Measurements from ENCODE around the gene ADGRG1.
"Not testable (repeated sequence)": the region's sequence is repeated elsewhere in the genome, so short reads cannot be mapped to it uniquely, and the experiment has no call there.

Gene ADGRG1

DNA sequence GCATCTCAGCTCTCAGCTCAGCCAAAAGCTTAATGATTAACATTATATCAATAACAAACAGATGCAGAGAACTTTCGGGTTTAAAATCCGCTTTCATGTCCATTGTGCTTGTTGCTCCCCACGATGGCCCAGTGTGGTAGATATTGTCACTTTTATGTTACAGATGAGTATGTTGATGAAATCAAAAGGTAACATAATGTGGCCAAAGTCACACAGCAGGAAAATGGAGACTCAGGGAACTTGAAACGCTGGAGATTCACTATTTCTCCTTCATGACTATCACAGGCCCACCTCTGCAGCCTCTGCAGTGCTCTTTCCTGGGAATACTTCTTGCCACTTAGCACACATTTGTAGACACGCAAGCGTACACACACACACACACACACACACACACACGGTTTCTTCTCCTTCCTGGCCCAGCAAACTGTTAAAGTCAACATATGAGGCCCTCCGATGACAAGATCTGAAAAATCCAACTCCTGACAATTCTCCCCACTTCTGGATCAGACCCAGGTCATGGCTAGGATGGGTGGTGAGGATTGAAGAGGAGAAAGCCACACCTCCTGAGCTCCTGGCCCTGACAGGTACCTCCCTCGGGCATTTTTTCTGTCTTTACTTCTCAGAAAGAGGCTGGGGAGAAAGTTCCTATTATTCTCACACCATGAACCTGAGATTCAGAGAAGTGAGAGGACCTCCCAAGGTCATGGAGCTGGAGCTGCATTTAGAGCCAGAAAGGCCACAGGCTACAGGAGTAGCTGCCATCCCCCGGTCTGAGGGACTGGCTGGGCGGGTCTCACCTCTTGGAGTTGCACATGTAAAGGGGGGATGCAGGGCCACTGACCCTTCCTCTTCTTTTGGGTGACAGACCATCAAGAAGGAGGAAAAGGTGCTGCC, 75.8 kb downstream of the ADGRG1 start:
- no peak for DNase-seq

DNA sequence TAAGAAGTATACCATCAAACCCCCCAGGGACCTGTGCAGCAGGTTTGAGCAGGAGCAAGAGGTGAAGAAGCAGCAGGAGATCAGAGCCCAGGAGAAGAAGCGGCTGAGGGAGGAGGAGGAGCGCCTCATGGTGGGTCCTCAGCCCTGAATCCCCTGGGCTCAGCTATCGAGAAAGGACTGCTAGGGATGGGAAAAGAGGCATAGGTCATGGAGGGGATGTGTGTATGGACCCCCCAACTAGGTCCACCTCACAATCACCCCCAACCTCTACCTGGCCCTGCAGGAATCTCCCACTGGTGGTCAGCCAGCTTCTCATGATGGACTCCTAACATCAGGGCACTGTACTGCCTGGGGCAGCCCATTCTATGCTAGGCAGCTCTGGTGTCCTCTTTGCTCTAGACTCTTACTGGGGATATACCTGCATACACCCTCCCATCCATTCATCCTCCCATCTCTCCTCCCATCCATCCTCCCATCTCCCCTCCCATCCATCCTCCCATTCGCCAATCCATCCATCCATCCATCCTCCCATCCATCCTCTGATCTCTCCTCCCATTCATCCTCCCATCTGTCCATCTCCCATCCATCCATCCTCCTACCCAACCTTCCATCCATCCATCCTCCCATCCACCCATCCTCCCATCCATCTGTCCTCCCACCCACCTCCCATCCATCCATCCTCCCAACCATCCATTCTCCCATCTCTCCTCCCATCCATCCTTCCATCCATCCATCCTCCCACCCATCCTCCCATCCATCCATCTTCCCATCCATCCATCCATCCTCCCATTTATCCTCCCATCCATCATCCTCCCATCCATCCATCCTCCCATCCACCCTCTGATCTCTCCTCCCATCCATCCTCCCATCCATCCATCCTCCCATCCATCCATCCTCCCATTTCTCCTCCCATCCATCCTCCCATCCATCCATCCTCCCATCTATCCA, 76.7 kb downstream of the ADGRG1 start:
- DNase-seq, result no peak

DNA sequence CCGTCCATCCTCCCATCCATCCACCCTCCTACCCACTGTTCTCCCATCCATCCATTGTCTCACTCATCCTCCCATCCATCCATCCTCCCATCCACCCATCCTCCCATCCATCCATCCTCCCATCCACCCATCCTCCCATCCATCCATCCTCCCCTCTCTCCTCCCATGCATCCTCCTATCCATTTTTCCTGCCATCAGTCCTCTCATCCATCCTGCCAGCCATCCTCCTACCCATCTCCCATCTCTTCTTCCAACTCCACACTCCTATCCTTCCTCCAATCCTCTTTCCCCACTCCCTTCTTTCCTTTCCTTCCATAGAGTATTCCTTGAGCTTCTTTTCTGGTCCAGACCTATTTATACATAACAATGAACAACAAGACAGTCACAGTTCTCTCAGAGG, 78.3 kb downstream of the ADGRG1 start:
- no peak for DNase-seq

DNA sequence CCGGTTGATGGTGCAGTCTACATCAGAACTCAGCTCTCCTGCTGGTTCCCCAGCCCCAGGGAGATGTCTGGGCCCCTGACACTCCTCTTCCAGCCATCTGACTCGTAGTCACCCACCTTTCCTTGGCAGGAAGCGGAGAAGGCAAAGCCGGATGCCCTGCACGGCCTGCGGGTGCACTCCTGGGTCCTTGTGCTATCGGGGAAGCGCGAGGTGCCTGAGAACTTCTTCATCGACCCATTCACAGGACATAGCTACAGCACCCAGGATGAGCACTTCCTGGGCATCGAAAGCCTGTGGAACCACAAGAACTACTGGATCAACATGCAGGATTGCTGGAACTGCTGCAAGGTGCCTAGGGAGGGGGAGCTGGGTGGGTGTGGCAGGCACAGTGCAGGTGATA, 78.9 kb downstream of the ADGRG1 start:
- DNase-seq, result no peak

DNA sequence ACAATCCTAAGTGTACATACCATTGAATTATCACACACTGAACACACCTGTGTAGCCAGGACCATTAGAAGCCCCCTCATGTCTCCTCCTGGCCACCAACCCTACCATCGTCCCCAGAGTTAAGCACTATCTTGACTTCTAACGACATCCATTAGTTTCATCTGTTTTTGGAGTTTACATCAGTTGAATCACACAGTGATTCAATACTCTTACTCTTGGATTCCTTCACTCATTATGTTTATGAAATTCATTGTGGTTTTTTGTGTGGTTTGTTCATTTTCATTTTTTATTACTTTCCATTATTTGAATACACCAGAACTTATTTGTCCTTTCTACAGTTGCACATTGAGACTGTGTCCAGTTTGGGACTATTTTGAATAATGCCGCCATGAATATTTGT, 79.7 kb downstream of the ADGRG1 start:
- no peak for DNase-seq

DNA sequence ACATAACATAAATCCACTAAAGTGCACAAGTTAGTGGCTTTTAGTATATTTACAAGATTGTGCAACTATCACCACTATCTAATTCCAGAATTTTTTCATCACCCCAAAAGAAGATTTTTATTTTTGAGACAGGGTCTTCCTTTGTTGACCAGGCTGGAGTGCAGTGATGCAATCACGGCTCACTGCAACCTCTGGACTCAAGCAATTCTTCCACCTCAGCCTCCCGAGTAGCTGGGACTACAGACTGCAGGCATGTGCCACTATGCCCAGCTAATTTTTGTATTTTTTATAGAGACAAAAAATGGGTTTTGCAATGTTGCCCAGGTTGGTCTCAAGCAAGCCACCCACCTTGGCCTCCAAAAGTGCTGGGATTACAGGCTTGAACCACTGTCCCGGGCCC, 81.2 kb downstream of the ADGRG1 start:
- no peak for DNase-seq

DNA sequence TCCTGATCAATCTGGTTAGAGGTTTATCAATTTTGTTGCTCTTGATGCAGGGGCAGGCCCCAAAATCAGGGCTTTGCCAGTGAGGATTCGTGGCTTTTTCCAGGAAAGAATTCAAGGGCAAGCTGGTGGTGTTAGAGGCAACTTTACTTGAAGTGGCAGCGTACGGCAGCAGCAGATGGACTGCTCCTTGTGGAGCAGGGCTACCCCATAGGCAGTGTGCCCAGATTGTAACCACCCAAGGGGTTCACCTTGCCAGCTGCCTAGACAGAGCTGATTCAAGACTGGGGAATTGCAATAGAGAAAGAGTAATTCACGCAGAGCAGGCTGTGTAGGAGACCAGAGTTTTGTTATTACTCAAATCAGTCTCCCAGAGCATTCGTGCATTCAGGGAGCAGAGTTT, 82.9 kb downstream of the ADGRG1 start:
- DNase-seq, result no peak

DNA sequence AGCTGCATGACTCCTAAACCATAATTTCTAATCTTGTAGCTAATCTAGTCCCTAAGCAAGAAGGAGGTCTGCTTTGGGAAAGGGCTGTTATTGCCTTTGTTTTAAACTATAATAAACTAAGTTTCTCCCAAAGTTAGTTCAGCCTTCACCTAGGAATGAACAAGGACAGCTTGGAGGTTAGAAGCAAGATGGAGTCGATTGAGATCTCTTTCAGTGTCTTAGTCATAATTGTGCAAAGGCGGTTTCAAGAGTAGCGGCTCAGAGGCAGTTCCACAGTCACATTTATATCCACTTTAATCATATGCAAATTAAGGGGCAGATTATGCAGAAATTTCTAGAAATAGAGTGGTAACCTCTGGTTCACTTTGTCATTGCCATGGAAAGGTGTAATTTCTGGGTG, 83.6 kb downstream of the ADGRG1 start:
- DNase-seq, result no peak

DNA sequence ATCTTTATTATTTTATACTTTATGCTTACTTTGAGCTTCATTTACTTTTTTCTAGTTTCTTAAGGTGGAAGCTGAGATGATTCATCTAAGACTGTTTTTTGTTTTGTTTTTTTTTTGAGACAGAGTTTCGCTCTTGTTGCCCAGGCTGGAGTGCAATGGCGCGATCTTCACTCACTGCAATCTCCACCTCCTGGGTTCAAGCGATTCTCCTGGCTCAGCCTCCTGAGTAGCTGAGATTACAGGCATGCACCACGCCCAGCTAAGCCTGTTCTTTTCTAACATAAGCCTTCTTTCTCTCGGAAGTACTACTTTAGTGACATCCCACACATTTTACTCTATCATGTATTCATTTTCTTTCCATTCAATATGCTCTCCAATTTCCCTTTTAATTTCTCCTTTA, 84.1 kb downstream of the ADGRG1 start:
- not testable (repeated sequence) for DNase-seq

DNA sequence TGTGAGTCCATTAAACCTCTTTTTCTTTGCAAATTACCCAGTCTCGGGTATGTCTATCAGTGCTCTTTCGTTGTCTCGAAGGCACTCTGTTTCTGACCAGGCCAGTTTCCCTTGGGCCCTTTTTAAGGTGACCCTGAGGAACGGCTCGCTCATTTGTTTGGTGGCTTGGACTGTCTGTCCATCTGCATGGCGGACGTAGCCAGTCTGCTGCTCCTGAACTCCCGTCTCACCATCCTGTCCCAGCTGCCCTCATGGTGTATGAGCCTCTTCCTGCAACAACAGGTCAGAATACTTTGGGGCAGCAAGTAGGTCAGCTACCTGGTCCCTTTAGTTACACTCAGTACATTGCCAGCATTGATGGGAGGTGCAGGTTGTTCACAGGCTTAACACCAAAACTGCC, 85.2 kb downstream of the ADGRG1 start:
- DNase-seq, result no peak

DNA sequence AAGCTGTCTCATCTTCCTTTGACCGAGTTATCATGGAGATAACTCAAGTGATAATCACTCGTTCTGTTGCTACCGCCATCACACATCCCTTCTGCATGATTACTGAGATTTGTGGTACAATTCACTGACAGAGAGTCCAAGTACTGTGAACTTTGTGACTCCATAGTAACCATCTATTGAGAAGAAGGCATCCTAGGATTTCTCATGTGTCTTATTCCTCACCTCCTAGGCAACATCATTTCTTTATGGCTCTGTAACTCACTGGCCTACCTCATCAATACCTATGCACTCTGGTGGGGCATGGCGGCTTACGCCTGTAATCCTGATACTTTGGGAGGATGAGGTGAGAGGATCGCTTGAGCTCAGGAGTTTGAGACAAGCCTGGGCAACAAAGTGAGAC, 85.6 kb downstream of the ADGRG1 start:
- no peak for DNase-seq
